Panc1 (cell line): ENCODE data around the gene PTPN4. TPM values are rescaled to one million over a fixed set of nuclear protein-coding genes. Genes with fewer than 3 reads are reported as not detected.
"Not testable (repeated sequence)": the region's sequence is repeated elsewhere in the genome, so short reads cannot be mapped to it uniquely, and the experiment has no call there.

Experiments used
- ATAC-seq: fragments of 200-7000 bp; cut with Tn5 transposase; 2 replicates; pipeline ENCODE4 v1.9.1; 2020; ENCODE audit warnings: mild to moderate bottlenecking, moderate library complexity
- BruUV-seq: library from RNA; stranded (reverse); fragments of 400-500 nt; replicated peaks from 2 replicates; lab custom pipeline; 2021; lab: Mats Ljungman, UMichigan
- CTCF ChIA-PET: fragments of 300-600 bp; sonication (Branson Sonifier 250); formaldehyde crosslinking; loops from one replicate; lab custom pipeline; 2022; ENCODE audit warnings: antibody characterized with exemption; lab: Charles Lee
- POLR2A ChIA-PET: fragments of 300-600 bp; sonication (Branson Sonifier 250); formaldehyde crosslinking; loops from one replicate; lab custom pipeline; 2022; ENCODE audit warnings: antibody characterized with exemption; lab: Charles Lee
- DNase-seq: peaks from one replicate; pipeline ENCODE4 v3.0.0-alpha.2; 2010; ENCODE audit warnings: low read depth, low spot score
- H3K27ac ChIP-seq: 2 replicates; pipeline ENCODE4 v1.5.1; 2011; ENCODE audit warnings: mild to moderate bottlenecking, low read length, inconsistent platforms
- H3K27me3 ChIP-seq: fragments of 200-500 bp; sonication (Bioruptor generic); 2 replicates; pipeline ENCODE4 v1.6.0; 2014; ENCODE audit warnings: low read length, inconsistent platforms; ENCODE audit not compliant: control insufficient read depth, insufficient read depth
- H3K36me3 ChIP-seq: fragments of 200-500 bp; sonication (Bioruptor generic); 2 replicates; pipeline ENCODE4 v1.5.1; 2014; ENCODE audit warnings: inconsistent platforms, mild to moderate bottlenecking, low read length, moderate library complexity; ENCODE audit not compliant: control insufficient read depth, insufficient read depth
- H3K4me1 ChIP-seq: 2 replicates; pipeline ENCODE4 v1.5.1; 2011; ENCODE audit warnings: inconsistent platforms, mild to moderate bottlenecking, low read length, moderate library complexity; ENCODE audit not compliant: control insufficient read depth, insufficient read depth
- H3K4me3 ChIP-seq, 2 experiments: 2 replicates each; pipeline ENCODE4 v1.5.1; 2011 to 2012; ENCODE audit warnings: low read depth in 2 of 2, low read length in 2 of 2, mild to moderate bottlenecking in 2 of 2, inconsistent platforms in 1 of 2, moderate library complexity in 1 of 2
- H3K9me3 ChIP-seq: fragments of 200-500 bp; sonication (Bioruptor generic); 2 replicates; pipeline ENCODE4 v1.5.1; 2014; ENCODE audit warnings: low read depth, mild to moderate bottlenecking, inconsistent platforms, low read length, moderate library complexity; ENCODE audit not compliant: control insufficient read depth, insufficient read depth
- POLR2AphosphoS5 ChIP-seq: IDR thresholded peaks from 2 replicates; pipeline ENCODE4 v1.6.1; 2012; ENCODE audit warnings: mild to moderate bottlenecking, low read depth, low read length, moderate library complexity
- SIN3A ChIP-seq: IDR thresholded peaks from 2 replicates; pipeline ENCODE4 v1.6.1; 2012; ENCODE audit warnings: low read depth, mild to moderate bottlenecking, low read length, moderate library complexity, borderline replicate concordance; ENCODE audit not compliant: insufficient read depth
- TCF7L2 ChIP-seq: IDR thresholded peaks from 2 replicates; pipeline ENCODE4 v1.6.1; 2011; ENCODE audit warnings: mild to moderate bottlenecking, low read depth, low read length, inconsistent platforms
- in situ Hi-C: cut with HindIII; loops from 2 replicates; pipeline ENCODE4 v1.10.0; 2016; ENCODE audit warnings: low sequenced_read_pairs, low pct_unique_long_range_greater_than_20kb
- intact Hi-C: fragments of 100-400 bp; cut with micrococcal nuclease; formaldehyde crosslinking; loops from one replicate; pipeline ENCODE4 v1.10.0; 2022; ENCODE audit not compliant: unreplicated experiment
- total RNA-seq: library from RNA; stranded (reverse); gene quantifications from one replicate; pipeline ENCODE4 v1.2.1, GENCODE V29; 2021; ENCODE audit not compliant: unreplicated experiment
- TF ChIP-seq, protein P1 (sequence below), 2 experiments: IDR thresholded peaks; 2 replicates each; pipeline ENCODE4 v1.6.1; 2011 to 2012; ENCODE audit warnings: low read depth in 2 of 2, control low read depth in 1 of 2, low read length in 1 of 2, mild to moderate bottlenecking in 1 of 2, moderate library complexity in 1 of 2; ENCODE audit not compliant: insufficient read depth in 1 of 2
- TF ChIP-seq, protein P2 (sequence below): fragments of 450-650 bp; IDR thresholded peaks from 2 replicates; pipeline ENCODE4 v1.5.1; 2017; ENCODE audit warnings: mild to moderate bottlenecking

Gene PTPN4
- total RNA-seq, 1 experiment from 2014 or later: 45.9 TPM

DNA sequence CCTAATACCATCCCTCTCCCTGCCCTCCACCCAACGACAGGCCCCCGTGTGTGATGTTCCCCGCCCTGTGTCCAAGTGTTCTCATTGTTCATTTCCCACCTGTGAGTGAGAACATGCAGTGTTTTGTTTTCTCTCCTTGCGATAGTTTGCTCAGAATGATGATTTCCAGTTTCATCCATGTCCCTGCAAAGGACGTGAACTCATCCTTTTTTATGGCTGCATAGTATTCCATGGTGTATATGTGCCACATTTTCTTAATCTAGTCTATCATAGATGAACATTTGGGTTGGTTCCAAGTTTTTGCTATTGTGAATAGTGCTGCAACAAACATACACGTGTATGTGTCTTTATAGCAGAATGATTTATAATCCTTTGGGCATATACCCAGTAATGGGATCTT is 44.7 kb downstream of the PTPN4 start:
- BruUV-seq, H3K4me3 ChIP-seq, H3K9me3 ChIP-seq, ATAC-seq, H3K4me1 ChIP-seq, H3K27me3 ChIP-seq, DNase-seq, H3K36me3 ChIP-seq, POLR2A ChIA-PET, CTCF ChIA-PET, H3K27ac ChIP-seq, intact Hi-C loops, in situ Hi-C loops: not testable (repeated sequence)

DNA sequence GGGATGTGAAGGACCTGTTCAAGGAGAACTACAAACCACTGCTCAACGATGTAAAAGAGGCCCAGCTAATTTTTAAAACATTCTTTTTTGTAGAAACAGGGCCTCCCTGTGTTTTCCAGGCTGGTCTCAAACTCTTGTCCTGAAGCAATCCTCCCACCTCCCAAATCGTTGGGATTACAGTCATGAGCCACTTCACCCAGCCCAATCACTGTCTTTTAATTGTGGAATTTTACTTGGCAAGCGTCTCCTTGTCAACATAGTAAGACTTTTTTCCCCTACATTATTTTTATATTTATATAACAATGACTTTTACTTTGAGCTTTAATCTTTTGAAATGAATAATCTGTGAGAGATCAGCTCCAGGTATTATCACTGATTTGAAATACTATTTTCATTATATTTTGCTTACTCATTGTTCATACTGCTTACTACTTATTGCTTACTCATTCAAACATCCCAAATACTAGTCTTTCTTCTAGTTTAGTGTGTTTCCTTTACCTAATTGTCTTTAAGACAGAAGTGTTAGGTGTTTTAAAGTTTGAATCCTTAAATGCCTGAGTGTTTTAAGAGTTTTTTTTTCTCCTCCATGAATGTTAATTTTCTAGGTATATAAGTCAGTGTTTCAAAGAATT is 48.9 kb downstream of the PTPN4 start:
- no peak for TF ChIP-seq TCF7L2
- TF ChIP-seq, protein P1, sequence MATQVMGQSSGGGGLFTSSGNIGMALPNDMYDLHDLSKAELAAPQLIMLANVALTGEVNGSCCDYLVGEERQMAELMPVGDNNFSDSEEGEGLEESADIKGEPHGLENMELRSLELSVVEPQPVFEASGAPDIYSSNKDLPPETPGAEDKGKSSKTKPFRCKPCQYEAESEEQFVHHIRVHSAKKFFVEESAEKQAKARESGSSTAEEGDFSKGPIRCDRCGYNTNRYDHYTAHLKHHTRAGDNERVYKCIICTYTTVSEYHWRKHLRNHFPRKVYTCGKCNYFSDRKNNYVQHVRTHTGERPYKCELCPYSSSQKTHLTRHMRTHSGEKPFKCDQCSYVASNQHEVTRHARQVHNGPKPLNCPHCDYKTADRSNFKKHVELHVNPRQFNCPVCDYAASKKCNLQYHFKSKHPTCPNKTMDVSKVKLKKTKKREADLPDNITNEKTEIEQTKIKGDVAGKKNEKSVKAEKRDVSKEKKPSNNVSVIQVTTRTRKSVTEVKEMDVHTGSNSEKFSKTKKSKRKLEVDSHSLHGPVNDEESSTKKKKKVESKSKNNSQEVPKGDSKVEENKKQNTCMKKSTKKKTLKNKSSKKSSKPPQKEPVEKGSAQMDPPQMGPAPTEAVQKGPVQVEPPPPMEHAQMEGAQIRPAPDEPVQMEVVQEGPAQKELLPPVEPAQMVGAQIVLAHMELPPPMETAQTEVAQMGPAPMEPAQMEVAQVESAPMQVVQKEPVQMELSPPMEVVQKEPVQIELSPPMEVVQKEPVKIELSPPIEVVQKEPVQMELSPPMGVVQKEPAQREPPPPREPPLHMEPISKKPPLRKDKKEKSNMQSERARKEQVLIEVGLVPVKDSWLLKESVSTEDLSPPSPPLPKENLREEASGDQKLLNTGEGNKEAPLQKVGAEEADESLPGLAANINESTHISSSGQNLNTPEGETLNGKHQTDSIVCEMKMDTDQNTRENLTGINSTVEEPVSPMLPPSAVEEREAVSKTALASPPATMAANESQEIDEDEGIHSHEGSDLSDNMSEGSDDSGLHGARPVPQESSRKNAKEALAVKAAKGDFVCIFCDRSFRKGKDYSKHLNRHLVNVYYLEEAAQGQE (IDR thresholded peaks at IDR 0.05; ENCODE audit: insufficient read depth in 1 of 2, low read depth in 2 of 2, low read length in 1 of 2): no peak
- TF ChIP-seq POLR2AphosphoS5: no peak
- TF ChIP-seq, protein P2, sequence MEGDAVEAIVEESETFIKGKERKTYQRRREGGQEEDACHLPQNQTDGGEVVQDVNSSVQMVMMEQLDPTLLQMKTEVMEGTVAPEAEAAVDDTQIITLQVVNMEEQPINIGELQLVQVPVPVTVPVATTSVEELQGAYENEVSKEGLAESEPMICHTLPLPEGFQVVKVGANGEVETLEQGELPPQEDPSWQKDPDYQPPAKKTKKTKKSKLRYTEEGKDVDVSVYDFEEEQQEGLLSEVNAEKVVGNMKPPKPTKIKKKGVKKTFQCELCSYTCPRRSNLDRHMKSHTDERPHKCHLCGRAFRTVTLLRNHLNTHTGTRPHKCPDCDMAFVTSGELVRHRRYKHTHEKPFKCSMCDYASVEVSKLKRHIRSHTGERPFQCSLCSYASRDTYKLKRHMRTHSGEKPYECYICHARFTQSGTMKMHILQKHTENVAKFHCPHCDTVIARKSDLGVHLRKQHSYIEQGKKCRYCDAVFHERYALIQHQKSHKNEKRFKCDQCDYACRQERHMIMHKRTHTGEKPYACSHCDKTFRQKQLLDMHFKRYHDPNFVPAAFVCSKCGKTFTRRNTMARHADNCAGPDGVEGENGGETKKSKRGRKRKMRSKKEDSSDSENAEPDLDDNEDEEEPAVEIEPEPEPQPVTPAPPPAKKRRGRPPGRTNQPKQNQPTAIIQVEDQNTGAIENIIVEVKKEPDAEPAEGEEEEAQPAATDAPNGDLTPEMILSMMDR: no peak
- TF ChIP-seq SIN3A: no peak
- peak overlapping the region; percentile 11; the same call in 1 of the 2 replicates for H3K27ac ChIP-seq
- ChIA-PET POLR2A (no interaction called here), CTCF (no interaction called here)
- no TSS peak for BruUV-seq
- intact Hi-C loops (no loop called here), in situ Hi-C loops (no loop called here)
- ATAC-seq: no peak
- H3K27me3 ChIP-seq: no peaks in the 10 kb centered on the region
- H3K4me3 ChIP-seq: no peak overlapping the region
- no peaks in the 10 kb centered on the region for H3K9me3 ChIP-seq
- H3K36me3 ChIP-seq: peaks cover 2% of the 10 kb centered on the region; the same call in 1 of the 2 replicates
- no peak for DNase-seq
- peaks cover 15% of the 10 kb centered on the region; the same call in 1 of the 2 replicates for H3K4me1 ChIP-seq

DNA sequence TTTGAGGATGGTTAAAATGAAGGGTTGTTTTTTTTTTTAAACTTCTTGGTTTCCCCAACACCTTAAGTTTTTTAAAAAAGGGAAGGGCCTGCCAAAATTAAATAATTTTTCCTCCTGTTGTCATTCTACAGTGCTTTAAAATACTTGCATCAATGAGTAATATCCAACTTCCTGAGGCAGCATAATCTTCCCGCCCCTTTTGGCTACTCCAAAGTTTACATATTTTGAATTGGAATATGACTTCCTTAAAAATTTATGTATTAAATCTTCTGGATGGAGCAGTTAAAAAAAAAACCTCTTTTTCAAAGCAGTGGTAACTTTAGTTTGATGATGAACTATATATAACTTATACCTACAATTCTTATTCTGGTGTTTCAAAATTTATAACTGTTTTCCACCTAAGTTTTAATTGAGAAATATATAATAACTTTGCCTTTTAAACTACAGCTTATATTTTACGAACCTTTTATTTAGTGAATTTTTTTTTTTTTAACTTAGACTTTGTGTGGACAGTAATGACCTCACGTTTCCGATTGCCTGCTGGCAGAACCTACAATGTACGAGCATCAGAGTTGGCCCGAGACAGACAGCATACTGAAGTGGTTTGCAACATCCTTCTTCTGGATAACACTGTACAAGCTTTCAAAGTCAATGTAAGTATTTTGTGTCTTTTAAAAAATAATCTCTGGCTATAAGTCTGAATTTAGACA is 49.8 kb downstream of the PTPN4 start:
- no peaks in the 10 kb centered on the region for H3K9me3 ChIP-seq
- TF ChIP-seq, protein P2: no peak
- no peak for TF ChIP-seq SIN3A
- no peak for TF ChIP-seq POLR2AphosphoS5
- TF ChIP-seq, protein P1 (IDR thresholded peaks at IDR 0.05; ENCODE audit: insufficient read depth in 1 of 2, low read depth in 2 of 2, low read length in 1 of 2): no peak
- no peak for TF ChIP-seq TCF7L2
- intact Hi-C loops (no loop called here), in situ Hi-C loops (no loop called here)
- H3K36me3 ChIP-seq: peaks cover 2% of the 10 kb centered on the region; the same call in 1 of the 2 replicates
- CTCF ChIA-PET: interaction anchor here (0.6 kb wide), 1 partner anchor 14 kb away, joined by 3 read pairs; no protein-coding TSS in a partner anchor
- POLR2A ChIA-PET: interaction anchor here (0.7 kb wide), 1 partner anchor 54 kb away, joined by 7 read pairs; no protein-coding TSS in a partner anchor
- ATAC-seq (peak; percentile 76), DNase-seq (no peak)
- H3K27me3 ChIP-seq: no peaks in the 10 kb centered on the region
- peaks cover 15% of the 10 kb centered on the region; the same call in 1 of the 2 replicates for H3K4me1 ChIP-seq
- BruUV-seq: no TSS peak
- no peak overlapping the region for H3K4me3 ChIP-seq
- peak overlapping the region; percentile 11; the same call in 1 of the 2 replicates for H3K27ac ChIP-seq
